ENCODE data around the gene INCENP.

INCENP gene

GRCh38 chr11:62133328-62134065 is 9.7 kb downstream of the INCENP start:
- H3K4me2 ChIP-seq (ENCODE audit: low read length) = no peak overlapping the region
- no peak overlapping the region for H2AFZ ChIP-seq (ENCODE audit: low read length)
- no peaks in the 10 kb centered on the region for H4K20me1 ChIP-seq (ENCODE audit: insufficient read depth, low read length)
- peaks cover 95% of the 10 kb centered on the region for H3K36me3 ChIP-seq (ENCODE audit: insufficient read depth, low read length)
- no peaks in the 10 kb centered on the region for H3K9me2 ChIP-seq (ENCODE audit: low read depth, low read length)
- TF ChIP-seq EZH2 (IDR thresholded peaks at IDR 0.05; ENCODE audit: borderline replicate concordance, low read length) (no peak), CTCF (IDR thresholded peaks at IDR 0.05; ENCODE audit: low read length) (no peak)
- no peak overlapping the region for H3K9ac ChIP-seq (ENCODE audit: low read length)
- H3K79me2 ChIP-seq (ENCODE audit: insufficient read depth, low read length) = peaks cover 34% of the 10 kb centered on the region
- no peaks in the 10 kb centered on the region for H3K4me1 ChIP-seq (ENCODE audit: insufficient read depth, low read length, severe bottlenecking)
- no peaks in the 10 kb centered on the region for H3F3A ChIP-seq (ENCODE audit: insufficient read depth, low read length)
- no peak overlapping the region for H3K27ac ChIP-seq (ENCODE audit: low read depth, low read length, poor library complexity, severe bottlenecking)
- no peak overlapping the region for H3K4me3 ChIP-seq (ENCODE audit: low read depth, low read length, poor library complexity, severe bottlenecking)
- no peaks in the 10 kb centered on the region for H3K9me3 ChIP-seq (ENCODE audit: low read length)
- H3K27me3 ChIP-seq (ENCODE audit: insufficient read depth, low read length) = no peaks in the 10 kb centered on the region

GRCh38 chr11:62137276-62137861 is 13.6 kb downstream of the INCENP start:
- peaks cover 95% of the 10 kb centered on the region for H3K36me3 ChIP-seq (ENCODE audit: insufficient read depth, low read length)
- H3K9me3 ChIP-seq (ENCODE audit: low read length) = no peaks in the 10 kb centered on the region
- H4K20me1 ChIP-seq (ENCODE audit: insufficient read depth, low read length) = no peaks in the 10 kb centered on the region
- H3K9ac ChIP-seq (ENCODE audit: low read length) = no peak overlapping the region
- no peaks in the 10 kb centered on the region for H3F3A ChIP-seq (ENCODE audit: insufficient read depth, low read length)
- H3K79me2 ChIP-seq (ENCODE audit: insufficient read depth, low read length) = peaks cover 30% of the 10 kb centered on the region
- no peak overlapping the region for H3K4me3 ChIP-seq (ENCODE audit: low read depth, low read length, poor library complexity, severe bottlenecking)
- no peak overlapping the region for H3K27ac ChIP-seq (ENCODE audit: low read depth, low read length, poor library complexity, severe bottlenecking)
- no peaks in the 10 kb centered on the region for H3K27me3 ChIP-seq (ENCODE audit: insufficient read depth, low read length)
- H3K4me2 ChIP-seq (ENCODE audit: low read length) = no peak overlapping the region
- no peak overlapping the region for H2AFZ ChIP-seq (ENCODE audit: low read length)
- H3K4me1 ChIP-seq (ENCODE audit: insufficient read depth, low read length, severe bottlenecking) = no peaks in the 10 kb centered on the region
- H3K9me2 ChIP-seq (ENCODE audit: low read depth, low read length) = no peaks in the 10 kb centered on the region
- TF ChIP-seq EZH2 (IDR thresholded peaks at IDR 0.05; ENCODE audit: borderline replicate concordance, low read length) (no peak), CTCF (IDR thresholded peaks at IDR 0.05; ENCODE audit: low read length) (no peak)

GRCh38 chr11:62137881-62138629 is 14.2 kb downstream of the INCENP start:
- H3K27ac ChIP-seq (ENCODE audit: low read depth, low read length, poor library complexity, severe bottlenecking) = no peak overlapping the region
- no peak overlapping the region for H3K4me3 ChIP-seq (ENCODE audit: low read depth, low read length, poor library complexity, severe bottlenecking)
- H3K27me3 ChIP-seq (ENCODE audit: insufficient read depth, low read length) = no peaks in the 10 kb centered on the region
- TF ChIP-seq CTCF (IDR thresholded peaks at IDR 0.05; ENCODE audit: low read length) (no peak), EZH2 (IDR thresholded peaks at IDR 0.05; ENCODE audit: borderline replicate concordance, low read length) (no peak)
- no peak overlapping the region for H3K4me2 ChIP-seq (ENCODE audit: low read length)
- no peaks in the 10 kb centered on the region for H3K4me1 ChIP-seq (ENCODE audit: insufficient read depth, low read length, severe bottlenecking)
- H4K20me1 ChIP-seq (ENCODE audit: insufficient read depth, low read length) = no peaks in the 10 kb centered on the region
- no peaks in the 10 kb centered on the region for H3K9me2 ChIP-seq (ENCODE audit: low read depth, low read length)
- H3K36me3 ChIP-seq (ENCODE audit: insufficient read depth, low read length) = peaks cover 96% of the 10 kb centered on the region
- H3K79me2 ChIP-seq (ENCODE audit: insufficient read depth, low read length) = peaks cover 25% of the 10 kb centered on the region
- H3K9me3 ChIP-seq (ENCODE audit: low read length) = no peaks in the 10 kb centered on the region
- H3K9ac ChIP-seq (ENCODE audit: low read length) = no peak overlapping the region
- H2AFZ ChIP-seq (ENCODE audit: low read length) = no peak overlapping the region
- no peaks in the 10 kb centered on the region for H3F3A ChIP-seq (ENCODE audit: insufficient read depth, low read length)
